Measurements from ENCODE around the gene RPS27.
"Not testable (repeated sequence)": the region's sequence is repeated elsewhere in the genome, so short reads cannot be mapped to it uniquely, and the experiment has no call there.

Gene RPS27

GRCh38 chr1:153977250-153978240 lies 13.0 kb upstream of the RPS27 start, which contains the start of gene JTB:
TSS of gene JTB (minus strand) at chr1:153977674. CDS start at chr1:153977252, 422 bp downstream.
- Histone ChIP-seq H2BK12ac (ENCODE audit: low read length) (peak within 1 kb of the TSS; percentile 5), H3K4me3 (ENCODE audit: low read depth, low read length) (peak within 1 kb of the TSS; percentile 85), H3K23ac (ENCODE audit: low read length) (peak within 1 kb of the TSS; percentile 22), H4K91ac (ENCODE audit: low read depth, low read length) (peak within 1 kb of the TSS; percentile 93), H4K8ac (ENCODE audit: low read depth, low read length) (peak within 1 kb of the TSS; percentile 96), H3K36me3 (ENCODE audit: control insufficient read depth in 1 of 2, insufficient read depth in 2 of 2, low read length in 2 of 2) (peaks cover 21 to 35% of the 10 kb centered on the region in 2 experiments), H3K18ac (ENCODE audit: low read length) (peak within 1 kb of the TSS; percentile 88), H3K9me3 (ENCODE audit: insufficient read depth, low read depth, low read length) (peaks cover 2% of the 10 kb centered on the region), H2AFZ (ENCODE audit: insufficient read depth, low read length, poor library complexity) (peak within 1 kb of the TSS; percentile 69), H3K27me3 (ENCODE audit: insufficient read depth, low read length) (no peaks in the 10 kb centered on the region), H3K79me2 (ENCODE audit: control insufficient read depth, insufficient read depth, low read length, poor library complexity) (peaks cover 10% of the 10 kb centered on the region), H3K79me1 (ENCODE audit: low read length) (peaks cover 9% of the 10 kb centered on the region), H4K12ac (ENCODE audit: low read depth, low read length) (peak within 1 kb of the TSS; percentile 90), H2AK5ac (ENCODE audit: low read length) (peak within 1 kb of the TSS; percentile 96), H2BK5ac (ENCODE audit: low read depth, low read length, poor library complexity) (peak within 1 kb of the TSS; percentile 72), H3K27ac (ENCODE audit: low read depth, low read length) (peak within 1 kb of the TSS; percentile 66), H2BK120ac (ENCODE audit: insufficient read depth, low read length, poor library complexity) (peak within 1 kb of the TSS; percentile 82), H3K4me1 (ENCODE audit: control insufficient read depth in 1 of 2, insufficient read depth in 2 of 2, low read length in 2 of 2) (no peaks in the 10 kb centered on the region), H3K4me2 (ENCODE audit: low read length) (peak within 1 kb of the TSS; percentile 70), H3K9ac (ENCODE audit: low read length) (peak within 1 kb of the TSS; percentile 85), H3K14ac (ENCODE audit: low read length) (peak within 1 kb of the TSS; percentile 98), H3K4ac (ENCODE audit: low read depth, low read length) (peak within 1 kb of the TSS; percentile 98)
- DNase-seq: peak; percentile 77 to 87
- WGBS (ENCODE audit: extremely low coverage, insufficient coverage, insufficient read length): no CpG with 5 or more reads among the region's 75 CpGs

DNA sequence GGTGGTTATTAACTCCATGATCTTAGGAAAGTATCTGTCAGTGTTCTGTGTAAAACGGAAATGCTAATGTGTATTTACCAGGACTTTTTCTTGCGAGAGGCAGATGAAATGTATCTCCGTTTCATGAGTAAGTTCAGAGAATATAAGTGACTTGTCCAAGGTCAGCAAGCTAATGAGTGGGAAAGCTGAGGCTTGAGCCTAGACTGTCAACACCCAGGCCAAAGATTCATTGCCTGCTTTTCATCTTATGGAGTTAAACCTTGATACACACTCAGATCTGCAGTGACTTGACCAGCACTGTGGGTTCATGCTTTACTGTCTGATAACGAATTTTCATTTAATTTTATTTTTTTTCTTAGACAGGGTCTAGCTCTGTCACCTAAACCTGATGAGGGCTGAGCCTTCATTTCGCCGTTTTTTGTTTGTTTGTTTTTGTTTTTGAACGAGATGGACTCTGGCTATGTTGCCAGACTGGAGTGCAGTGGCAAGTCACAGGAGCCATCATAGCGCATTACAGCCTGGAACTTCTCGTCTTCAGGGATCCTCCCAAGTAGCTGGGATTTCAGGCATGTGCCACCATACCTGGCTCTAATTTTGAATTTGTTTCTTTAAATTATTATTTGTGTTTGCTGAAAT lies 12.2 kb upstream of the RPS27 start:
- no peak overlapping the region for H2AFZ ChIP-seq (ENCODE audit: insufficient read depth, low read length, poor library complexity)
- no peak overlapping the region for H3K14ac ChIP-seq (ENCODE audit: low read length)
- no peak overlapping the region for H2BK12ac ChIP-seq (ENCODE audit: low read length)
- no peak overlapping the region for H3K18ac ChIP-seq (ENCODE audit: low read length)
- H3K27me3 ChIP-seq (ENCODE audit: insufficient read depth, low read length): no peaks in the 10 kb centered on the region
- H4K12ac ChIP-seq (ENCODE audit: low read depth, low read length): no peak overlapping the region
- H3K36me3 ChIP-seq (ENCODE audit: control insufficient read depth in 1 of 2, insufficient read depth in 2 of 2, low read length in 2 of 2): peaks cover 21 to 37% of the 10 kb centered on the region in 2 experiments
- no peak overlapping the region for H3K27ac ChIP-seq (ENCODE audit: low read depth, low read length)
- DNase-seq: no peak
- H3K4ac ChIP-seq (ENCODE audit: low read depth, low read length): no peak overlapping the region
- H3K23ac ChIP-seq (ENCODE audit: low read length): no peak overlapping the region
- H2BK5ac ChIP-seq (ENCODE audit: low read depth, low read length, poor library complexity): no peak overlapping the region
- no peak overlapping the region for H2BK120ac ChIP-seq (ENCODE audit: insufficient read depth, low read length, poor library complexity)
- H4K8ac ChIP-seq (ENCODE audit: low read depth, low read length): no peak overlapping the region
- peaks cover 9% of the 10 kb centered on the region for H3K79me1 ChIP-seq (ENCODE audit: low read length)
- H3K9ac ChIP-seq (ENCODE audit: low read length): no peak overlapping the region
- H3K9me3 ChIP-seq (ENCODE audit: insufficient read depth, low read depth, low read length): peaks cover 2% of the 10 kb centered on the region
- no CpG with 5 or more reads among the region's 9 CpGs for WGBS (ENCODE audit: extremely low coverage, insufficient coverage, insufficient read length)
- H3K4me3 ChIP-seq (ENCODE audit: low read depth, low read length): no peak overlapping the region
- H2AK5ac ChIP-seq (ENCODE audit: low read length): no peak overlapping the region
- H3K4me1 ChIP-seq (ENCODE audit: control insufficient read depth in 1 of 2, insufficient read depth in 2 of 2, low read length in 2 of 2): no peaks in the 10 kb centered on the region
- peaks cover 10% of the 10 kb centered on the region for H3K79me2 ChIP-seq (ENCODE audit: control insufficient read depth, insufficient read depth, low read length, poor library complexity)
- no peak overlapping the region for H4K91ac ChIP-seq (ENCODE audit: low read depth, low read length)
- H3K4me2 ChIP-seq (ENCODE audit: low read length): peak overlapping the region; percentile 70

DNA sequence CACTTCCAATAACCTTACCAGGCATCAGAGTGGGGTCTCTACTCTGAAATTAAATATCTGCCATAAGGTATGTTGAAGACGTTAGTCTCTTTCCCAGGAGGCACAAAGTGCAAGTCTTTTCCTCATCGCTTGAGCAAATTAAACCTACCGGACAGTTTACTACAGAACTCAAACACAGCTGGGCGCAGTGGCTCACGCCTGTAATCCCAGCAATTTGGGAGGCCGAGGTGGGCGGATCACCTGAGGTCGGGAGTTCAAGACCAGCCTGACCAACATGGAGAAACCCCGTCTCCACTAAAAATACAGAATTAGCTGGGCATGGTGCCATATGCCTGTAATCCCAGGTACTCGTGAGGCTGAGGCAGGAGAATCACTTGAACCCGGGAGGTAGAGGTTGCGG lies 11.5 kb upstream of the RPS27 start:
- not testable (repeated sequence) for H3K18ac ChIP-seq (ENCODE audit: low read length); H2BK12ac ChIP-seq (ENCODE audit: low read length); H3K27ac ChIP-seq (ENCODE audit: low read depth, low read length); H3K79me1 ChIP-seq (ENCODE audit: low read length); H4K12ac ChIP-seq (ENCODE audit: low read depth, low read length); H3K9ac ChIP-seq (ENCODE audit: low read length); H2AFZ ChIP-seq (ENCODE audit: insufficient read depth, low read length, poor library complexity); H2BK5ac ChIP-seq (ENCODE audit: low read depth, low read length, poor library complexity); H3K9me3 ChIP-seq (ENCODE audit: insufficient read depth, low read depth, low read length); H3K23ac ChIP-seq (ENCODE audit: low read length); H3K4me1 ChIP-seq (ENCODE audit: control insufficient read depth in 1 of 2, insufficient read depth in 2 of 2, low read length in 2 of 2); H3K27me3 ChIP-seq (ENCODE audit: insufficient read depth, low read length); H4K8ac ChIP-seq (ENCODE audit: low read depth, low read length); H2BK120ac ChIP-seq (ENCODE audit: insufficient read depth, low read length, poor library complexity); H4K91ac ChIP-seq (ENCODE audit: low read depth, low read length); H3K79me2 ChIP-seq (ENCODE audit: control insufficient read depth, insufficient read depth, low read length, poor library complexity); H3K4me2 ChIP-seq (ENCODE audit: low read length); H3K14ac ChIP-seq (ENCODE audit: low read length); H3K4ac ChIP-seq (ENCODE audit: low read depth, low read length); DNase-seq; H2AK5ac ChIP-seq (ENCODE audit: low read length); H3K4me3 ChIP-seq (ENCODE audit: low read depth, low read length)
- no CpG with 5 or more reads among the region's 12 CpGs for WGBS (ENCODE audit: extremely low coverage, insufficient coverage, insufficient read length)
- peaks cover 15 to 32% of the 10 kb centered on the region in 2 experiments for H3K36me3 ChIP-seq (ENCODE audit: control insufficient read depth in 1 of 2, insufficient read depth in 2 of 2, low read length in 2 of 2)

DNA sequence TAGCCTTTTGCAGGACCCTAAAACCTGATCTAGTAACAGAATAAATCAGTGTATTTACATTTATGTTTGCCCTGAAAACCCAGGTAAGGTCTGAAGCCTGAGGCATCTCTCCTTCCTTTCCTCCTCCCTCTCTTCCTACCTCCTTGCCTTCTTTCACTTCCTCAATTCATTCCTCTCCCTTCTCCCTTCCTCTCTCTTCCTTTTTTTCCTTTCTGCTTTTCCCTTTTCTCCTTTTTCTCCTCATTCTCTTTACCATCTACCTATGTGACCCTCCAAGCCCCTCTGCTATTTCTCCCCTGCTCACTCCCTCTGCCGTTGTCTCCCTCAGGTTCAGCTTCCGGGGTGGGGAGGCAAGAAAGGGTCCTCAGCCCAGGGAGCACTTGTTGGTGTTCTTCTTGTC lies 8.8 kb upstream of the RPS27 start:
- not testable (repeated sequence) for H3K27me3 ChIP-seq (ENCODE audit: insufficient read depth, low read length); DNase-seq; H3K9me3 ChIP-seq (ENCODE audit: insufficient read depth, low read depth, low read length); H3K4me2 ChIP-seq (ENCODE audit: low read length); H3K9ac ChIP-seq (ENCODE audit: low read length); H3K4me3 ChIP-seq (ENCODE audit: low read depth, low read length); H2BK120ac ChIP-seq (ENCODE audit: insufficient read depth, low read length, poor library complexity); H2BK5ac ChIP-seq (ENCODE audit: low read depth, low read length, poor library complexity); H3K14ac ChIP-seq (ENCODE audit: low read length); H4K12ac ChIP-seq (ENCODE audit: low read depth, low read length); H3K4ac ChIP-seq (ENCODE audit: low read depth, low read length); H4K91ac ChIP-seq (ENCODE audit: low read depth, low read length); H3K27ac ChIP-seq (ENCODE audit: low read depth, low read length); H3K18ac ChIP-seq (ENCODE audit: low read length); H3K4me1 ChIP-seq (ENCODE audit: control insufficient read depth in 1 of 2, insufficient read depth in 2 of 2, low read length in 2 of 2); H2AFZ ChIP-seq (ENCODE audit: insufficient read depth, low read length, poor library complexity); H2BK12ac ChIP-seq (ENCODE audit: low read length); H4K8ac ChIP-seq (ENCODE audit: low read depth, low read length); H2AK5ac ChIP-seq (ENCODE audit: low read length); H3K23ac ChIP-seq (ENCODE audit: low read length)
- peaks cover 15% of the 10 kb centered on the region for H3K79me2 ChIP-seq (ENCODE audit: control insufficient read depth, insufficient read depth, low read length, poor library complexity)
- WGBS (ENCODE audit: extremely low coverage, insufficient coverage, insufficient read length): no CpG with 5 or more reads among the region's 2 CpGs
- H3K79me1 ChIP-seq (ENCODE audit: low read length): peaks cover 18% of the 10 kb centered on the region
- peaks cover 3 to 20% of the 10 kb centered on the region in 2 experiments for H3K36me3 ChIP-seq (ENCODE audit: control insufficient read depth in 1 of 2, insufficient read depth in 2 of 2, low read length in 2 of 2)
